GM23338 (cell line): ENCODE results near the gene FAM20C. TPM values are rescaled to one million over a fixed set of nuclear protein-coding genes. Genes with fewer than 3 reads are reported as not detected.

Experiments used
- ATAC-seq: fragments of 200-7000 bp; cut with Tn5 transposase; 3 replicates; pipeline ENCODE4 v1.9.1; 2020
- DNase-seq: peaks from one replicate; pipeline ENCODE4 v3.0.0-alpha.2; 2015; ENCODE audit warnings: low spot score
- H2AFZ ChIP-seq: fragments of 200-600 bp; sonication (generic); 2 replicates; pipeline ENCODE4 v1.8.0; 2016; ENCODE audit warnings: antibody characterized with exemption, mild to moderate bottlenecking, moderate library complexity
- H3F3A ChIP-seq: fragments of 200-600 bp; sonication (generic); replicated peaks from 2 replicates; pipeline ENCODE4 v1.8.0; 2017; ENCODE audit warnings: antibody characterized with exemption, mixed run types, low read depth
- H3K27ac ChIP-seq: fragments of 200-600 bp; sonication (generic); 2 replicates; pipeline ENCODE4 v1.6.1; 2016; ENCODE audit warnings: low read depth
- H3K27me3 ChIP-seq: fragments of 200-600 bp; sonication (generic); 2 replicates; pipeline ENCODE4 v1.8.0; 2016; ENCODE audit warnings: mild to moderate bottlenecking, mixed run types, moderate library complexity; ENCODE audit not compliant: insufficient read depth
- H3K36me3 ChIP-seq: fragments of 200-600 bp; sonication (generic); 2 replicates; pipeline ENCODE4 v1.8.0; 2016; ENCODE audit warnings: mild to moderate bottlenecking; ENCODE audit not compliant: insufficient read depth
- H3K4me1 ChIP-seq: fragments of 200-600 bp; sonication (generic); 2 replicates; pipeline ENCODE4 v1.8.0; 2016; ENCODE audit warnings: mild to moderate bottlenecking, moderate library complexity; ENCODE audit not compliant: insufficient read depth
- H3K4me2 ChIP-seq: fragments of 200-600 bp; sonication (generic); 2 replicates; pipeline ENCODE4 v1.7.1; 2017; ENCODE audit warnings: mixed run types
- H3K4me3 ChIP-seq: fragments of 200-600 bp; sonication (generic); 2 replicates; pipeline ENCODE4 v1.6.1; 2016; ENCODE audit warnings: mixed run types
- H3K79me2 ChIP-seq: fragments of 200-600 bp; sonication (generic); replicated peaks from 2 replicates; pipeline ENCODE4 v1.8.0; 2017; ENCODE audit warnings: mild to moderate bottlenecking; ENCODE audit not compliant: insufficient read depth
- H3K9me2 ChIP-seq: fragments of 200-600 bp; sonication (generic); 2 replicates; pipeline ENCODE4 v1.8.0; 2017; ENCODE audit not compliant: insufficient read depth
- H4K20me1 ChIP-seq: fragments of 200-600 bp; sonication (generic); replicated peaks from 2 replicates; pipeline ENCODE4 v1.8.0; 2017; ENCODE audit warnings: mild to moderate bottlenecking; ENCODE audit not compliant: insufficient read depth
- H3K27ac Mint-ChIP-seq: 2 replicates; pipeline ENCODE4 v1.8.0; 2020; ENCODE audit warnings: inconsistent platforms, mild to moderate bottlenecking, moderate library complexity, mixed read lengths
- H3K27me3 Mint-ChIP-seq: 3 replicates; pipeline ENCODE4 v1.8.0; 2022; ENCODE audit warnings: low read depth, mild to moderate bottlenecking, moderate library complexity, mixed read lengths, inconsistent platforms; ENCODE audit not compliant: insufficient read depth, poor library complexity
- H3K36me3 Mint-ChIP-seq: 3 replicates; pipeline ENCODE4 v1.8.0; 2021; ENCODE audit warnings: low read depth, mild to moderate bottlenecking, inconsistent platforms, moderate library complexity, mixed read lengths
- H3K4me1 Mint-ChIP-seq: 3 replicates; pipeline ENCODE4 v1.8.0; 2020; ENCODE audit warnings: mild to moderate bottlenecking, inconsistent platforms, mixed read lengths
- H3K4me3 Mint-ChIP-seq: 3 replicates; pipeline ENCODE4 v1.8.0; 2021; ENCODE audit warnings: moderate library complexity, mild to moderate bottlenecking, inconsistent platforms, mixed read lengths
- H3K9me3 Mint-ChIP-seq: 3 replicates; pipeline ENCODE4 v1.8.0; 2020; ENCODE audit warnings: moderate library complexity, mild to moderate bottlenecking, inconsistent platforms, mixed read lengths
- EZH2 ChIP-seq: fragments of 200-600 bp; sonication (generic); IDR thresholded peaks from one replicate; pipeline ENCODE4 v1.8.0; 2017; ENCODE audit warnings: antibody characterized with exemption, mild to moderate bottlenecking, low read depth; ENCODE audit not compliant: unreplicated experiment
- EZH2phosphoT487 ChIP-seq: fragments of 200-600 bp; sonication (generic); IDR thresholded peaks from one replicate; pipeline ENCODE4 v1.8.1; 2018; ENCODE audit warnings: antibody characterized with exemption; ENCODE audit not compliant: unreplicated experiment
- JUNB ChIP-seq: IDR thresholded peaks from one replicate; pipeline ENCODE4 v1.6.1; 2016; ENCODE audit warnings: antibody characterized with exemption; ENCODE audit not compliant: unreplicated experiment
- POLR2AphosphoS5 ChIP-seq: IDR thresholded peaks from 2 replicates; pipeline ENCODE4 v1.6.1; 2016; ENCODE audit warnings: antibody characterized with exemption, low read depth
- ZNF114 ChIP-seq: fragments of 250-450 bp; sonication (Bioruptor Pico); IDR thresholded peaks from 2 replicates; pipeline ENCODE4 v1.5.0; 2020; ENCODE audit warnings: mild to moderate bottlenecking, moderate library complexity
- polyA plus RNA-seq: library from polyadenylated mRNA; unstranded; fragments of >200 nt; fragmentation: Nextera tagmentation; extraction: Ambion mirVana; gene quantifications from 2 replicates; pipeline ENCODE4 v1.2.1, GENCODE V29; 2016
- total RNA-seq: library from RNA; depleted of rRNA; stranded (reverse); fragments of >200 nt; shearing (Covaris generic); gene quantifications from 2 replicates; pipeline ENCODE4 v1.2.3, GENCODE V29; 2014
- TF ChIP-seq, protein P1 (sequence below), 2 experiments: fragments of 200-600 bp in 1 of 2; sonication (generic) in 1 of 2; conservative IDR thresholded peaks; 2 replicates each; pipeline versions ENCODE4 v1.5.1 to v1.6.1; 2016 to 2017; ENCODE audit warnings: antibody characterized with exemption in 2 of 2, low read depth in 2 of 2, mild to moderate bottlenecking in 2 of 2, moderate library complexity in 1 of 2
- TF ChIP-seq, protein P2 (sequence below): IDR thresholded peaks from one replicate; pipeline ENCODE4 v1.6.1; 2018; ENCODE audit warnings: antibody characterized with exemption; ENCODE audit not compliant: unreplicated experiment
- TF ChIP-seq, protein P3 (sequence below): IDR thresholded peaks from 2 replicates; pipeline ENCODE4 v1.6.1; 2016; ENCODE audit warnings: antibody characterized with exemption
- TF ChIP-seq, protein P4 (sequence below): fragments of 250-450 bp; sonication (Bioruptor Pico); IDR thresholded peaks from 2 replicates; pipeline ENCODE4 v1.5.0; 2020; ENCODE audit warnings: mild to moderate bottlenecking, moderate library complexity

Gene FAM20C
- total and polyA plus RNA-seq, 2 experiments from 2014 or later = 7.6 to 24.8 TPM

DNA sequence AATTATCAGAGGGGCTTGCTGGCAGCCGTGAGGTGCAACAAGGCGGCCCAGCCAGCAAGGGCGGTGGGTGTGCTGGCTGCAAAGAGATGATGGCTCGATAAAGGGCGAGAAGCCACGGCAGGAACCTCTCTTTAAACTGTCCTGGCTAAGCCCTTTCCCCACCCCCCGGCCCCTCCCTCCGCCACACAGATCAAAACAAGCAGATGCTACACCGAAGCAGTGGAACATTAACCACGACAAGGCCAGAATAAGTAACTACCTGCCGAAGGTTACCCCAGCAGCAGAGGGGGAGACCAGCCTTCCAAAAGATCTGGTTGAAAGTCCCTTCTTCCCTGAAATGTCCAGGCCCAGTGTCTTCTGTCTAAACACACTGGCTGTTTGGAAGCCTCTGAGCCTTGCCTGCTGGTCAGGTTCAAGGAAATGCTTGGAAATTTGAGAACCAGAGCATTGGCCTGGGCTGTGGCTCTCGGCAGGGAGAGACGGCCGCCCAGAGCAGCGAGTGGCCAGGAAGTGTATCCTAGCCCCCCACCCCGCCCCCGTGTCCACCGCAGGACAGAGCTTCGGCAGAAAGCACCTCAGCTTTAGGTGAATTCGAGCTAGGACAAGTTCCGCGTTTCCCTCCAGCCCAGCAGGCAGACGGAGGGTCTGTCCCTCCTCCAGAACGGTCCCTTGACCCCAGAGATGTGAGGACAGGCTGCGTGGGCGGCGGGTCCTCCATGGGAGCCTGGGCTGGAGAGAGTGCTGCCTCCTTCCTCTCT is 2.1 kb downstream of the FAM20C start:
- Mint-ChIP-seq H3K36me3 (peaks cover 52% of the 10 kb centered on the region), H3K4me1 (peaks cover 49% of the 10 kb centered on the region), H3K27ac (no peak overlapping the region; the same call in 1 of the 2 replicates), H3K27me3 (peaks cover 31% of the 10 kb centered on the region), H3K4me3 (peak overlapping the region; percentile 87), H3K9me3 (no peaks in the 10 kb centered on the region)
- H3K79me2 ChIP-seq = peaks cover 33% of the 10 kb centered on the region
- H2AFZ ChIP-seq = no peak overlapping the region; the same call in 1 of the 2 replicates
- H3K4me1 ChIP-seq = peaks cover 12% of the 10 kb centered on the region
- H3K4me2 ChIP-seq = peak overlapping the region; percentile 96
- H3F3A ChIP-seq = peaks cover 10% of the 10 kb centered on the region; the same call in 1 of the 2 replicates
- no peak for TF ChIP-seq EZH2phosphoT487
- TF ChIP-seq, protein P1, sequence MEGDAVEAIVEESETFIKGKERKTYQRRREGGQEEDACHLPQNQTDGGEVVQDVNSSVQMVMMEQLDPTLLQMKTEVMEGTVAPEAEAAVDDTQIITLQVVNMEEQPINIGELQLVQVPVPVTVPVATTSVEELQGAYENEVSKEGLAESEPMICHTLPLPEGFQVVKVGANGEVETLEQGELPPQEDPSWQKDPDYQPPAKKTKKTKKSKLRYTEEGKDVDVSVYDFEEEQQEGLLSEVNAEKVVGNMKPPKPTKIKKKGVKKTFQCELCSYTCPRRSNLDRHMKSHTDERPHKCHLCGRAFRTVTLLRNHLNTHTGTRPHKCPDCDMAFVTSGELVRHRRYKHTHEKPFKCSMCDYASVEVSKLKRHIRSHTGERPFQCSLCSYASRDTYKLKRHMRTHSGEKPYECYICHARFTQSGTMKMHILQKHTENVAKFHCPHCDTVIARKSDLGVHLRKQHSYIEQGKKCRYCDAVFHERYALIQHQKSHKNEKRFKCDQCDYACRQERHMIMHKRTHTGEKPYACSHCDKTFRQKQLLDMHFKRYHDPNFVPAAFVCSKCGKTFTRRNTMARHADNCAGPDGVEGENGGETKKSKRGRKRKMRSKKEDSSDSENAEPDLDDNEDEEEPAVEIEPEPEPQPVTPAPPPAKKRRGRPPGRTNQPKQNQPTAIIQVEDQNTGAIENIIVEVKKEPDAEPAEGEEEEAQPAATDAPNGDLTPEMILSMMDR (conservative IDR thresholded peaks at IDR 0.05; ENCODE audit: low read depth in 2 of 2) = no peak
- TF ChIP-seq EZH2 = no peak
- no peak for TF ChIP-seq JUNB
- TF ChIP-seq, protein P2, sequence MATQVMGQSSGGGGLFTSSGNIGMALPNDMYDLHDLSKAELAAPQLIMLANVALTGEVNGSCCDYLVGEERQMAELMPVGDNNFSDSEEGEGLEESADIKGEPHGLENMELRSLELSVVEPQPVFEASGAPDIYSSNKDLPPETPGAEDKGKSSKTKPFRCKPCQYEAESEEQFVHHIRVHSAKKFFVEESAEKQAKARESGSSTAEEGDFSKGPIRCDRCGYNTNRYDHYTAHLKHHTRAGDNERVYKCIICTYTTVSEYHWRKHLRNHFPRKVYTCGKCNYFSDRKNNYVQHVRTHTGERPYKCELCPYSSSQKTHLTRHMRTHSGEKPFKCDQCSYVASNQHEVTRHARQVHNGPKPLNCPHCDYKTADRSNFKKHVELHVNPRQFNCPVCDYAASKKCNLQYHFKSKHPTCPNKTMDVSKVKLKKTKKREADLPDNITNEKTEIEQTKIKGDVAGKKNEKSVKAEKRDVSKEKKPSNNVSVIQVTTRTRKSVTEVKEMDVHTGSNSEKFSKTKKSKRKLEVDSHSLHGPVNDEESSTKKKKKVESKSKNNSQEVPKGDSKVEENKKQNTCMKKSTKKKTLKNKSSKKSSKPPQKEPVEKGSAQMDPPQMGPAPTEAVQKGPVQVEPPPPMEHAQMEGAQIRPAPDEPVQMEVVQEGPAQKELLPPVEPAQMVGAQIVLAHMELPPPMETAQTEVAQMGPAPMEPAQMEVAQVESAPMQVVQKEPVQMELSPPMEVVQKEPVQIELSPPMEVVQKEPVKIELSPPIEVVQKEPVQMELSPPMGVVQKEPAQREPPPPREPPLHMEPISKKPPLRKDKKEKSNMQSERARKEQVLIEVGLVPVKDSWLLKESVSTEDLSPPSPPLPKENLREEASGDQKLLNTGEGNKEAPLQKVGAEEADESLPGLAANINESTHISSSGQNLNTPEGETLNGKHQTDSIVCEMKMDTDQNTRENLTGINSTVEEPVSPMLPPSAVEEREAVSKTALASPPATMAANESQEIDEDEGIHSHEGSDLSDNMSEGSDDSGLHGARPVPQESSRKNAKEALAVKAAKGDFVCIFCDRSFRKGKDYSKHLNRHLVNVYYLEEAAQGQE = no peak
- TF ChIP-seq POLR2AphosphoS5 = no peak
- TF ChIP-seq, protein P3, sequence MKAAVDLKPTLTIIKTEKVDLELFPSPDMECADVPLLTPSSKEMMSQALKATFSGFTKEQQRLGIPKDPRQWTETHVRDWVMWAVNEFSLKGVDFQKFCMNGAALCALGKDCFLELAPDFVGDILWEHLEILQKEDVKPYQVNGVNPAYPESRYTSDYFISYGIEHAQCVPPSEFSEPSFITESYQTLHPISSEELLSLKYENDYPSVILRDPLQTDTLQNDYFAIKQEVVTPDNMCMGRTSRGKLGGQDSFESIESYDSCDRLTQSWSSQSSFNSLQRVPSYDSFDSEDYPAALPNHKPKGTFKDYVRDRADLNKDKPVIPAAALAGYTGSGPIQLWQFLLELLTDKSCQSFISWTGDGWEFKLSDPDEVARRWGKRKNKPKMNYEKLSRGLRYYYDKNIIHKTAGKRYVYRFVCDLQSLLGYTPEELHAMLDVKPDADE = no peak
- no peak for TF ChIP-seq ZNF114 (CRISPR knock-in tag)
- TF ChIP-seq, protein P4, sequence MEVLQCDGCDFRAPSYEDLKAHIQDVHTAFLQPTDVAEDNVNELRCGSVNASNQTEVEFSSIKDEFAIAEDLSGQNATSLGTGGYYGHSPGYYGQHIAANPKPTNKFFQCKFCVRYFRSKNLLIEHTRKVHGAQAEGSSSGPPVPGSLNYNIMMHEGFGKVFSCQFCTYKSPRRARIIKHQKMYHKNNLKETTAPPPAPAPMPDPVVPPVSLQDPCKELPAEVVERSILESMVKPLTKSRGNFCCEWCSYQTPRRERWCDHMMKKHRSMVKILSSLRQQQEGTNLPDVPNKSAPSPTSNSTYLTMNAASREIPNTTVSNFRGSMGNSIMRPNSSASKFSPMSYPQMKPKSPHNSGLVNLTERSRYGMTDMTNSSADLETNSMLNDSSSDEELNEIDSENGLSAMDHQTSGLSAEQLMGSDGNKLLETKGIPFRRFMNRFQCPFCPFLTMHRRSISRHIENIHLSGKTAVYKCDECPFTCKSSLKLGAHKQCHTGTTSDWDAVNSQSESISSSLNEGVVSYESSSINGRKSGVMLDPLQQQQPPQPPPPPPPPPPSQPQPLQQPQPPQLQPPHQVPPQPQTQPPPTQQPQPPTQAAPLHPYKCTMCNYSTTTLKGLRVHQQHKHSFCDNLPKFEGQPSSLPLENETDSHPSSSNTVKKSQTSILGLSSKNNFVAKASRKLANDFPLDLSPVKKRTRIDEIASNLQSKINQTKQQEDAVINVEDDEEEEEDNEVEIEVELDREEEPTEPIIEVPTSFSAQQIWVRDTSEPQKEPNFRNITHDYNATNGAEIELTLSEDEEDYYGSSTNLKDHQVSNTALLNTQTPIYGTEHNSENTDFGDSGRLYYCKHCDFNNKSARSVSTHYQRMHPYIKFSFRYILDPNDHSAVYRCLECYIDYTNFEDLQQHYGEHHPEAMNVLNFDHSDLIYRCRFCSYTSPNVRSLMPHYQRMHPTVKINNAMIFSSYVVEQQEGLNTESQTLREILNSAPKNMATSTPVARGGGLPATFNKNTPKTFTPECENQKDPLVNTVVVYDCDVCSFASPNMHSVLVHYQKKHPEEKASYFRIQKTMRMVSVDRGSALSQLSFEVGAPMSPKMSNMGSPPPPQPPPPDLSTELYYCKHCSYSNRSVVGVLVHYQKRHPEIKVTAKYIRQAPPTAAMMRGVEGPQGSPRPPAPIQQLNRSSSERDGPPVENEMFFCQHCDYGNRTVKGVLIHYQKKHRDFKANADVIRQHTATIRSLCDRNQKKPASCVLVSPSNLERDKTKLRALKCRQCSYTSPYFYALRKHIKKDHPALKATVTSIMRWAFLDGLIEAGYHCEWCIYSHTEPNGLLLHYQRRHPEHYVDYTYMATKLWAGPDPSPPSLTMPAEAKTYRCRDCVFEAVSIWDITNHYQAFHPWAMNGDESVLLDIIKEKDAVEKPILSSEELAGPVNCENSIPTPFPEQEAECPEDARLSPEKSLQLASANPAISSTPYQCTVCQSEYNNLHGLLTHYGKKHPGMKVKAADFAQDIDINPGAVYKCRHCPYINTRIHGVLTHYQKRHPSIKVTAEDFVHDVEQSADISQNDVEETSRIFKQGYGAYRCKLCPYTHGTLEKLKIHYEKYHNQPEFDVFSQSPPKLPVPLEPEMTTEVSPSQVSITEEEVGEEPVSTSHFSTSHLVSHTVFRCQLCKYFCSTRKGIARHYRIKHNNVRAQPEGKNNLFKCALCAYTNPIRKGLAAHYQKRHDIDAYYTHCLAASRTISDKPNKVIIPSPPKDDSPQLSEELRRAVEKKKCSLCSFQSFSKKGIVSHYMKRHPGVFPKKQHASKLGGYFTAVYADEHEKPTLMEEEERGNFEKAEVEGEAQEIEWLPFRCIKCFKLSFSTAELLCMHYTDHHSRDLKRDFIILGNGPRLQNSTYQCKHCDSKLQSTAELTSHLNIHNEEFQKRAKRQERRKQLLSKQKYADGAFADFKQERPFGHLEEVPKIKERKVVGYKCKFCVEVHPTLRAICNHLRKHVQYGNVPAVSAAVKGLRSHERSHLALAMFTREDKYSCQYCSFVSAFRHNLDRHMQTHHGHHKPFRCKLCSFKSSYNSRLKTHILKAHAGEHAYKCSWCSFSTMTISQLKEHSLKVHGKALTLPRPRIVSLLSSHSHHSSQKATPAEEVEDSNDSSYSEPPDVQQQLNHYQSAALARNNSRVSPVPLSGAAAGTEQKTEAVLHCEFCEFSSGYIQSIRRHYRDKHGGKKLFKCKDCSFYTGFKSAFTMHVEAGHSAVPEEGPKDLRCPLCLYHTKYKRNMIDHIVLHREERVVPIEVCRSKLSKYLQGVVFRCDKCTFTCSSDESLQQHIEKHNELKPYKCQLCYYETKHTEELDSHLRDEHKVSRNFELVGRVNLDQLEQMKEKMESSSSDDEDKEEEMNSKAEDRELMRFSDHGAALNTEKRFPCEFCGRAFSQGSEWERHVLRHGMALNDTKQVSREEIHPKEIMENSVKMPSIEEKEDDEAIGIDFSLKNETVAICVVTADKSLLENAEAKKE (CRISPR knock-in tag) = no peak
- peak; percentile 11 for ATAC-seq
- H3K4me3 ChIP-seq = peak overlapping the region; percentile 84
- H3K27ac ChIP-seq = 0 out of 2 replicates have a peak overlapping the region, but pooled peaks have one; percentile 59
- H3K27me3 ChIP-seq = no peaks in the 10 kb centered on the region
- peaks cover 12% of the 10 kb centered on the region; the same call in 1 of the 2 replicates for H3K36me3 ChIP-seq
- 0 out of 2 replicates have a peak, but pooled peaks cover 7% of the 10 kb centered on the region for H4K20me1 ChIP-seq
- DNase-seq = peak; percentile 49
- H3K9me2 ChIP-seq = no peaks in the 10 kb centered on the region
